Ovary (tissue), 9 donors: ENCODE data around the gene PKD2L1. TPM values are rescaled to one million over a fixed set of nuclear protein-coding genes. Genes with fewer than 3 reads are reported as not detected.
"Not testable (repeated sequence)": the region's sequence is repeated elsewhere in the genome, so short reads cannot be mapped to it uniquely, and the experiment has no call there.

Experiments used
- DNase-seq, 5 donors: peaks; one replicate each; pipeline ENCODE4 v3.0.0-alpha.2; 2019 to 2020
- H3K27ac ChIP-seq, 2 donors: fragments of 200-600 bp; one replicate each; pipeline versions ENCODE4 v1.5.1 to v1.8.0; 2019 to 2022
- H3K27me3 ChIP-seq: fragments of 200-600 bp; one replicate; pipeline ENCODE4 v1.8.0; 2022
- H3K36me3 ChIP-seq: fragments of 200-600 bp; sonication (generic); one replicate; pipeline ENCODE4 v1.5.1; 2019
- H3K4me1 ChIP-seq: one replicate; pipeline ENCODE4 v1.8.1; 2013; ENCODE audit warnings: mild to moderate bottlenecking, moderate library complexity; ENCODE audit not compliant: insufficient read depth
- H3K4me3 ChIP-seq: fragments of 200-600 bp; sonication (generic); one replicate; pipeline ENCODE4 v1.5.1; 2017
- H3K9me3 ChIP-seq, 2 donors: fragments of 200-600 bp in 1 of 2; sonication (generic) in 1 of 2; one replicate each; pipeline versions ENCODE4 v1.5.1 to v1.8.1; 2013 to 2019; ENCODE audit warnings: mild to moderate bottlenecking in 1 of 2, moderate library complexity in 1 of 2
- EP300 ChIP-seq: sonication (generic); formaldehyde crosslinking; IDR thresholded peaks from one replicate; pipeline ENCODE4 v1.6.1; 2017; ENCODE audit warnings: antibody characterized with exemption
- POLR2A ChIP-seq: fragments of 450-650 bp; IDR thresholded peaks from one replicate; pipeline ENCODE4 v1.6.1; 2017; ENCODE audit warnings: antibody characterized with exemption, mild to moderate bottlenecking, moderate library complexity
- WGBS, 3 donors: extraction: QIAGEN DNeasy Blood & Tissue Kit in 1 of 3; methylation state at CpG; one replicate each; pipeline versions ENCODE4 v1.1.5 to v1.1.7; 2013 to 2017; 5-methylcytosine and 5-hydroxymethylcytosine counted together
- intact Hi-C, 4 donors: fragments of 100-400 bp; cut with DNase I; formaldehyde crosslinking; loops; one replicate each; pipeline versions ENCODE4 v1.11.0 to v1.15.1; 2022 to 2023
- polyA plus RNA-seq, 2 donors: library from polyadenylated mRNA; stranded (reverse); fragments of 200-250 nt in 1 of 2; fragments of 350-450 nt in 1 of 2; fragmentation: Illumina TruSeq in 1 of 2; extraction: RNeasy Lipid Tissue Mini Kit (QIAGEN cat#74804) in 1 of 2; gene quantifications; one replicate each; pipeline ENCODE4 v1.2.3, GENCODE V29; 2013 to 2014
- total RNA-seq, 7 donors: library from RNA; depleted of rRNA in 2 of 7; stranded (reverse); fragments of >200 nt in 2 of 7; fragmentation: NEBNext Ultra II Directional in 3 of 7; extraction: Animal tissue kit (Norgen Biotek cat#: 25700) in 3 of 7; gene quantifications; one replicate each; pipeline versions ENCODE4 v1.1.0 to v1.2.4, GENCODE V29; 2016 to 2023
- TF ChIP-seq, protein P1 (sequence below), 3 donors: fragments of 450-650 bp in 2 of 3; fragments of 200-600 bp in 1 of 3; IDR thresholded peaks; one replicate each; pipeline versions ENCODE4 v1.5.1 to v1.8.0; 2016 to 2022; ENCODE audit warnings: antibody characterized with exemption in 3 of 3, mild to moderate bottlenecking in 1 of 3
- donor health status: DM: no; HTN: no; CAD: no; lungs with moderate emphysema.
- donor health status: DM: no; HTN: no; CAD: no.
- donor health status: Bipolar disorder and iron deficiency.
- donor health status: DM: yes; HTN: yes; CAD: no.
- donor health status: DM: no; HTN: no; CAD: no.
- donor health status: DM: yes; HTN: yes; CAD: no.

PKD2L1 gene
- total and polyA plus RNA-seq, 9 donors: 0.02 to 2.5 (median 2.2) TPM; not detected in 6

DNA sequence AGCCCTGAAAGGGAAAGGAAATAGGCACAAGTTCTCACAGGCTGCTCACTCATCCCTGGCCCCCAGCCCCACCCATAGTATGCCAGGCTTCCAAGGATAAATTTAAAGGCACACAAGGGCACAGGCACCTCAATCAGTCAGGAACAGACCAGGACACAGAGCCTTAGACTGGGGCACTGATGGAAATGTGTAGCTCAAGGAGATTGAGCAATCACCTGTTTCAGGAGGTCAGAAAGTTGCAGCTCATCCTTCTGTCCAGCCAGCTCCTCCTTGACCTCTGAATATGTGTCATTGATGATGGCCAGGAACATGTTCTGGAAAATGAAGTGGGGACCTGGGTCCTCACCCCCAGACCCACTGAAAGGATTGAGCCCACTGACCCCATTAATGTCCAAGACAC is 37.0 kb downstream of the PKD2L1 start:
- no peaks in the 10 kb centered on the region for H3K9me3 ChIP-seq
- no peak for DNase-seq
- H3K4me3 ChIP-seq: no peak overlapping the region
- intact Hi-C loops: no loop called here
- no peak overlapping the region for H3K27ac ChIP-seq
- no peaks in the 10 kb centered on the region for H3K4me1 ChIP-seq
- no peaks in the 10 kb centered on the region for H3K27me3 ChIP-seq
- H3K36me3 ChIP-seq: no peaks in the 10 kb centered on the region
- TF ChIP-seq EP300: no peak
- TF ChIP-seq POLR2A: no peak
- TF ChIP-seq, protein P1, sequence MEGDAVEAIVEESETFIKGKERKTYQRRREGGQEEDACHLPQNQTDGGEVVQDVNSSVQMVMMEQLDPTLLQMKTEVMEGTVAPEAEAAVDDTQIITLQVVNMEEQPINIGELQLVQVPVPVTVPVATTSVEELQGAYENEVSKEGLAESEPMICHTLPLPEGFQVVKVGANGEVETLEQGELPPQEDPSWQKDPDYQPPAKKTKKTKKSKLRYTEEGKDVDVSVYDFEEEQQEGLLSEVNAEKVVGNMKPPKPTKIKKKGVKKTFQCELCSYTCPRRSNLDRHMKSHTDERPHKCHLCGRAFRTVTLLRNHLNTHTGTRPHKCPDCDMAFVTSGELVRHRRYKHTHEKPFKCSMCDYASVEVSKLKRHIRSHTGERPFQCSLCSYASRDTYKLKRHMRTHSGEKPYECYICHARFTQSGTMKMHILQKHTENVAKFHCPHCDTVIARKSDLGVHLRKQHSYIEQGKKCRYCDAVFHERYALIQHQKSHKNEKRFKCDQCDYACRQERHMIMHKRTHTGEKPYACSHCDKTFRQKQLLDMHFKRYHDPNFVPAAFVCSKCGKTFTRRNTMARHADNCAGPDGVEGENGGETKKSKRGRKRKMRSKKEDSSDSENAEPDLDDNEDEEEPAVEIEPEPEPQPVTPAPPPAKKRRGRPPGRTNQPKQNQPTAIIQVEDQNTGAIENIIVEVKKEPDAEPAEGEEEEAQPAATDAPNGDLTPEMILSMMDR (IDR thresholded peaks at IDR 0.05): no peak

GRCh38 chr10:100292300-100292699 is 37.7 kb downstream of the PKD2L1 start:
- WGBS, 3 donors: 72 to 81% (median 73%) methylated on average over 4 of the region's 4 CpGs
- DNase-seq, H3K4me1 ChIP-seq, intact Hi-C loops, H3K4me3 ChIP-seq, H3K27me3 ChIP-seq, H3K9me3 ChIP-seq, H3K36me3 ChIP-seq, H3K27ac ChIP-seq: not testable (repeated sequence)

GRCh38 chr10:100291356-100291755 is 38.7 kb downstream of the PKD2L1 start:
- WGBS, 3 donors: 62 to 67% (median 64%) methylated on average over 3 of the region's 3 CpGs
- Histone ChIP-seq H3K9me3 (no peaks in the 10 kb centered on the region), H3K4me3 (no peak overlapping the region), H3K36me3 (no peaks in the 10 kb centered on the region), H3K27me3 (no peaks in the 10 kb centered on the region), H3K4me1 (no peaks in the 10 kb centered on the region), H3K27ac (no peak overlapping the region)
- TF ChIP-seq EP300 (no peak), POLR2A (no peak)
- TF ChIP-seq, protein P1 (IDR thresholded peaks at IDR 0.05): no peak
- intact Hi-C loops: no loop called here
- no peak for DNase-seq

DNA sequence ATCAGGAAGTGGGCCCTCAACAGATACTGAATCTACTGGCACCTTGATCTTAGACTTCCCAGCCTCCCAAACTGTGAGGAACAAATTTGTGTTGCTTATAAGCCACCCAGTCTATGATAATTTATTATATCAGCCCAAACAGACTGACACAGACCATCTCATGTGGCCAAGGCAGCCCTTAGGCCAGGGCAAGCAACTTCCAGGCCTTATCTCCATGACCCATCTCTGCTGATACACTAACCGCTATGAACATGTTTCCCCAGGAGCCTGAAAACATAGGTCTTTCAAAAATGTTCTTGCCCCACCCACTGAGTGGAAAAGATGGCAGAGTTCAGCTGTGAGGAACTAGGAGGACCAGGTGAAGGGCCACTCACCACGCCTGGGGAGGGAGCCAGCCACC is 40.4 kb downstream of the PKD2L1 start:
- no peak for DNase-seq
- H3K4me3 ChIP-seq: no peak overlapping the region
- H3K27me3 ChIP-seq: no peaks in the 10 kb centered on the region
- TF ChIP-seq, protein P1 (IDR thresholded peaks at IDR 0.05): no peak
- H3K36me3 ChIP-seq: no peaks in the 10 kb centered on the region
- WGBS, 3 donors: 68 to 85% (median 76%) methylated on average over 2 of the region's 2 CpGs
- H3K27ac ChIP-seq: no peak overlapping the region
- intact Hi-C loops: loop anchor here in 1 of 4 donors (5.0 kb wide), 1 partner anchor 862 kb away; no protein-coding TSS in a partner anchor
- H3K4me1 ChIP-seq: peaks cover 2% of the 10 kb centered on the region
- no peaks in the 10 kb centered on the region for H3K9me3 ChIP-seq

DNA sequence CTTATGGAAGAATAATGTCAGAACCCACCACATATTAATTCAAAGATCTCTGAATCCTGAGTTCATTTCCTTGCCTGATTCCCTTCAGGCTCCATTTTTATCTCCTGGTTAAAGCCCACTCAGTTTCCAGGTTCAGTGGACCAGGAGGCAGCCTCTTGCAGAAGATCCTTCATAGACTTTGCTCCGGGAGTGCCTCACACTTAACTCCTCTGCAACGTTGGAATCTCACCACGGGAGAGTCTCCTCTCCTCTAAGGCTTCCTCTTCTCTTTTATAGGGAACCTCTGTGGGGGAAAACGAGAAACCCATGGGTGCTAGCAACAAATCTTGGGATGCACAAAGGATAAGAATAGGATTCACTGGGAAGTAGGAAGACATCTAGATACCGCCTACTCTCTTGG is 41.8 kb downstream of the PKD2L1 start:
- no peaks in the 10 kb centered on the region for H3K27me3 ChIP-seq
- no peaks in the 10 kb centered on the region for H3K9me3 ChIP-seq
- no peak overlapping the region for H3K27ac ChIP-seq
- TF ChIP-seq EP300 (no peak), POLR2A (no peak)
- TF ChIP-seq, protein P1 (IDR thresholded peaks at IDR 0.05): no peak
- DNase-seq: no peak
- H3K4me3 ChIP-seq: no peak overlapping the region
- 78 to 84% (median 78%) methylated on average over 5 of the region's 5 CpGs for WGBS, 3 donors
- H3K4me1 ChIP-seq: peaks cover 2% of the 10 kb centered on the region
- H3K36me3 ChIP-seq: no peaks in the 10 kb centered on the region
- intact Hi-C loops: loop anchor here in 1 of 4 donors (5.0 kb wide), 1 partner anchor 861 kb away; no protein-coding TSS in a partner anchor
